ENCODE measurements around the gene DNAH10. TPM values are rescaled to one million over a fixed set of nuclear protein-coding genes. Genes with fewer than 3 reads are reported as not detected.
A peak's percentile ranks its signal among the peaks of the same experiment; 100 is the strongest.

Gene DNAH10
- total RNA-seq, 1 experiment from 2014 or later: not detected

DNA sequence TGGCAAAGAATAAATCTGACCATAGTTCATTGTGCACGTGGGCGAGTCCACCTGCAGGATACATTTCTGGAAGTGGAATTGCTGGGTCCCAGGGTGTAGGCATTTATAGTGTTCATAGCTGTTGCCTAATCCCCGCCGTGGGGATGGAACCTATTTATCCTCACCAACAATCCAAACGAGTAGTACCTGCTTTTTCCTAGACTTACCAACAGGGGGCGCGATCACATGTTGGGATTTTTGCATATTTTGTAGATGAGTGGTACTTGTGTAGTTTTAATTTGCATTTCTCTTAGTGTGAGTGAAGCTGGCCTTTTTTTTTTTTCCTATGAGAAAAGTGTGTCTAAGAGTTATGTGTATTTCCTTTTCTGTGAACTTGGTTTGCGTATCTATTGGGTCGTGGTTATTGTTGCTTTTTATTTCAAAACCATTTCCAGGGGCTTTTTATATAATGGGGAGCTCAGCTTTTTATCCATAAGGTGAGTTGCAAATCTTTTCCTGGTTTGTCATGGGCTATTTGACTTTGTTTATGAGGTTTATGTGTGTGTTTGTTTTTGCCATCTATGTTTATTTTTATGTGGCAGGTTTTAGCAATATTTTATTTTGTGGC is 143.3 kb downstream of the DNAH10 start:
- intact Hi-C loops (cut with micrococcal nuclease; ENCODE audit: unreplicated experiment): loop anchor here (2.0 to 5.0 kb wide), 2 partner anchors 67 to 117 kb away; partner anchors contain the start of genes CCDC92 and ZNF664
- Histone ChIP-seq H3K27me3 (ENCODE audit: insufficient read depth, low read depth) (peaks cover 57% of the 10 kb centered on the region), H3K79me2 (ENCODE audit: low read depth) (no peaks in the 10 kb centered on the region), H3K4me3 (no peak overlapping the region), H3K4me2 (no peak overlapping the region), H2AFZ (no peak overlapping the region), H3K4me1 (replicated peaks; ENCODE audit: insufficient read depth) (no peaks in the 10 kb centered on the region), H4K20me1 (ENCODE audit: insufficient read depth) (no peaks in the 10 kb centered on the region), H3K27ac (no peak overlapping the region), H3K36me3 (ENCODE audit: low read depth) (no peaks in the 10 kb centered on the region), H3K9me2 (ENCODE audit: insufficient read depth) (no peaks in the 10 kb centered on the region), H3K9me3 (ENCODE audit: insufficient read depth, low read depth) (no peaks in the 10 kb centered on the region), H3F3A (ENCODE audit: insufficient read depth, low read depth) (peaks cover 2% of the 10 kb centered on the region; the same call in 1 of the 2 replicates)
- TF ChIP-seq EZH2 (IDR thresholded peaks at IDR 0.05; ENCODE audit: low read depth): no peak
- TF ChIP-seq, protein P1, sequence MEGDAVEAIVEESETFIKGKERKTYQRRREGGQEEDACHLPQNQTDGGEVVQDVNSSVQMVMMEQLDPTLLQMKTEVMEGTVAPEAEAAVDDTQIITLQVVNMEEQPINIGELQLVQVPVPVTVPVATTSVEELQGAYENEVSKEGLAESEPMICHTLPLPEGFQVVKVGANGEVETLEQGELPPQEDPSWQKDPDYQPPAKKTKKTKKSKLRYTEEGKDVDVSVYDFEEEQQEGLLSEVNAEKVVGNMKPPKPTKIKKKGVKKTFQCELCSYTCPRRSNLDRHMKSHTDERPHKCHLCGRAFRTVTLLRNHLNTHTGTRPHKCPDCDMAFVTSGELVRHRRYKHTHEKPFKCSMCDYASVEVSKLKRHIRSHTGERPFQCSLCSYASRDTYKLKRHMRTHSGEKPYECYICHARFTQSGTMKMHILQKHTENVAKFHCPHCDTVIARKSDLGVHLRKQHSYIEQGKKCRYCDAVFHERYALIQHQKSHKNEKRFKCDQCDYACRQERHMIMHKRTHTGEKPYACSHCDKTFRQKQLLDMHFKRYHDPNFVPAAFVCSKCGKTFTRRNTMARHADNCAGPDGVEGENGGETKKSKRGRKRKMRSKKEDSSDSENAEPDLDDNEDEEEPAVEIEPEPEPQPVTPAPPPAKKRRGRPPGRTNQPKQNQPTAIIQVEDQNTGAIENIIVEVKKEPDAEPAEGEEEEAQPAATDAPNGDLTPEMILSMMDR (conservative IDR thresholded peaks at IDR 0.05): peak; percentile 85
- ChIA-PET CTCF (interaction anchor here (0.6 to 0.7 kb wide), 3 partner anchors 20 to 667 kb away, joined by 3 to 16 read pairs (median 5); no protein-coding TSS in a partner anchor), POLR2A (ENCODE audit: unreplicated experiment) (interaction anchor here (0.7 kb wide), 1 partner anchor 63 kb away, joined by 14 read pairs; no protein-coding TSS in a partner anchor)
- no TSS peak for BruUV-seq (replicated peaks)
- DNase-seq: peak; percentile 54 to 67

DNA sequence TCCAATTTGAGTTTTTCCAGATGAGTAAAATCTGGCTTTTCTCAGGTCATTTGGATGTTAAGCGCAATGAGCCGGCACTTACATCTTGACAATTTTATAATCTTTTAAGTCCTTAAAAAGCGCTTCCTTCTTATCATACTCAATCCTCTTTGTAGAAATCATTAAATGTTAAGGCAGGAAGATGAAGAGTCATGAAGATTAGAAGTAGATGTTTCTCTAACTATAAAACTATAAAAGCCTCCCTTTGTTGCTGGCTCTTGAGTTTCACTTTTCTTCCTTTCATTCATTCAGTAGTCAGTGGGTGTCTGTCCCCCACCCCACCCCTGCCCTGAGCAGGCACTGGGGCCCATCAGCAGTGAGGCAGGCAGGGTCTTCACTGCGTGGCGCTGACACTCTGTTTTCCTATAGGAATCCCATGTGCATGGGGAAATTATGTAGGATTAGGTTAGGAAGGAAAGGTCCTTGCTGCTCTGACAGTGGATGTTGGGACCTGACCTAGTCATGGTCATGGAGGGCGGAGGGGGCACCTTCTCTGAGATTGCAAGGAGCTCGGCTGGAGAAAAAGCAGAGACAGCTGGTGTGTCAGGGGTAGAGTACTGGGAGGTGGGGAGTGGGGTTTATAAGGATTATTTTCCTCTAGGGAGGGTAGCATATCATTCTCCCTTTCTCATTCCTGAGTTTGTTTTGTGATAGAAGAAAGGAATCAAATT is 144.8 kb downstream of the DNAH10 start:
- H3K79me2 ChIP-seq (ENCODE audit: low read depth): no peaks in the 10 kb centered on the region
- H3K9me2 ChIP-seq (ENCODE audit: insufficient read depth): no peaks in the 10 kb centered on the region
- no peak for DNase-seq
- H3K4me1 ChIP-seq (replicated peaks; ENCODE audit: insufficient read depth): no peaks in the 10 kb centered on the region
- ChIA-PET POLR2A (ENCODE audit: unreplicated experiment) (no interaction called here), CTCF (no interaction called here)
- no peak overlapping the region for H3K4me3 ChIP-seq
- TF ChIP-seq EZH2 (IDR thresholded peaks at IDR 0.05; ENCODE audit: low read depth): no peak
- TF ChIP-seq, protein P1 (conservative IDR thresholded peaks at IDR 0.05): no peak
- no peak overlapping the region for H3K27ac ChIP-seq
- no peak overlapping the region for H3K4me2 ChIP-seq
- H4K20me1 ChIP-seq (ENCODE audit: insufficient read depth): no peaks in the 10 kb centered on the region
- H2AFZ ChIP-seq: no peak overlapping the region
- no TSS peak for BruUV-seq (replicated peaks)
- H3K9me3 ChIP-seq (ENCODE audit: insufficient read depth, low read depth): no peaks in the 10 kb centered on the region
- H3K27me3 ChIP-seq (ENCODE audit: insufficient read depth, low read depth): peaks cover 46% of the 10 kb centered on the region
- intact Hi-C loops (cut with micrococcal nuclease; ENCODE audit: unreplicated experiment): loop anchor here (5.0 kb wide), 1 partner anchor 115 kb away; no protein-coding TSS in a partner anchor
- peaks cover 8% of the 10 kb centered on the region; the same call in 1 of the 2 replicates for H3F3A ChIP-seq (ENCODE audit: insufficient read depth, low read depth)
- H3K36me3 ChIP-seq (ENCODE audit: low read depth): no peaks in the 10 kb centered on the region

DNA sequence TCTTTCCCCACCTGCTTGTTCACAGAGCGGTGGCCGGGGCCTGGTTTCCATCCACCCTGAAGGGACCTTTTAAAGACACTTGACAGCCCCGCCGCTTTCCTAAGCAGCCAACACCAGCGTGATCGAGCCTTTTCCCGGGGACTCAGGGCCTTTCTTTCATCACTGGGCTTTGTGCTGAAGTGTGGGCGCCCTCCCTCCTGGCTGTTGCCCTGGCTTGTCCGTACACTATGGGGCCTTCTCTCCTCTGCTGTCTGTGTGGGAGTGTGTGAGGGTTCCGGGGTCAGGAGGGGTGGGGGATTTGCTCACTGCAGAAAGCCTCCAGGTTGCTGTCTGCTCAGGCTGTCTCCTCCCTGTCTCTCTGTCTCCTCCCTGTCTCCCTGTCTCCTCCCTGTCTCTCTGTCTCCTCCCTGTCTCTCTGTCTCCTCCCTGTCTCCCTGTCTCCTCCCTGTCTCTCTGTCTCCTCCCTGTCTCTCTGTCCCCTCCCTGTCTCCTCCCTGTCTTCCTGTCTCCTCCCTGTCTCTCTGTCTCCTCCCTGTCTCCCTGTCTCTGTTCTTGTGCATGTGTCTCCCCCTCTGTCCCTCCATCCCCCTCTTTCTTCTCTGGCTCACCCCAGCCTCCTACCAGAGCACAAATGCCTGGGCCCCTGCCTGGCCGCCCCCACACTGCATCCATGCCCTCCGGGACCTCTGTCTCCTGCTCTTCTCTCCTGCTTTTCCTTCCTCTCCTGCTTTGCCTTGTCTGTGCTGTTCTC is 145.8 kb downstream of the DNAH10 start:
- H3K9me3 ChIP-seq (ENCODE audit: insufficient read depth, low read depth): no peaks in the 10 kb centered on the region
- no peaks in the 10 kb centered on the region for H4K20me1 ChIP-seq (ENCODE audit: insufficient read depth)
- intact Hi-C loops (cut with micrococcal nuclease; ENCODE audit: unreplicated experiment): loop anchor here (5.0 kb wide), 1 partner anchor 114 kb away; no protein-coding TSS in a partner anchor
- CTCF ChIA-PET: no interaction called here
- H3K4me1 ChIP-seq (replicated peaks; ENCODE audit: insufficient read depth): no peaks in the 10 kb centered on the region
- DNase-seq: no peak
- no peak overlapping the region for H3K27ac ChIP-seq
- no peaks in the 10 kb centered on the region for H3K79me2 ChIP-seq (ENCODE audit: low read depth)
- no peak for TF ChIP-seq EZH2 (IDR thresholded peaks at IDR 0.05; ENCODE audit: low read depth)
- TF ChIP-seq, protein P1 (conservative IDR thresholded peaks at IDR 0.05): no peak
- no peaks in the 10 kb centered on the region for H3K36me3 ChIP-seq (ENCODE audit: low read depth)
- POLR2A ChIA-PET (ENCODE audit: unreplicated experiment): no interaction called here
- H2AFZ ChIP-seq: no peak overlapping the region
- no TSS peak for BruUV-seq (replicated peaks)
- H3K4me3 ChIP-seq: no peak overlapping the region
- no peaks in the 10 kb centered on the region for H3K9me2 ChIP-seq (ENCODE audit: insufficient read depth)
- H3K4me2 ChIP-seq: no peak overlapping the region
- H3K27me3 ChIP-seq (ENCODE audit: insufficient read depth, low read depth): peaks cover 35% of the 10 kb centered on the region
- H3F3A ChIP-seq (ENCODE audit: insufficient read depth, low read depth): peaks cover 8% of the 10 kb centered on the region; the same call in 1 of the 2 replicates
